NB4 (cell line): ENCODE measurements around the gene FMO5.

Experiments
- MAX ChIP-seq: IDR thresholded peaks from 2 replicates; pipeline ENCODE4 v1.6.1; 2011; ENCODE audit warnings: low read depth, low read length
- POLR2A ChIP-seq: IDR thresholded peaks from 2 replicates; pipeline ENCODE4 v1.6.1; 2011; ENCODE audit warnings: mild to moderate bottlenecking; ENCODE audit not compliant: insufficient read length; ENCODE audit errors: extremely low read depth

- TF ChIP-seq POLR2A, result no peak
- no peak for TF ChIP-seq MAX
Observed at GRCh38 chr1:147223740-147224615, 1.2 kb downstream of the FMO5 start.
